Activated CD8-positive, alpha-beta memory T cell treated with anti-CD3 and anti-CD28 coated beads for 48 hours (primary cell): Measurements from ENCODE around the gene C1QTNF2.
"Not testable (repeated sequence)": the region's sequence is repeated elsewhere in the genome, so short reads cannot be mapped to it uniquely, and the experiment has no call there.

Experiments
- DNase-seq, 3 experiments: peaks; one replicate each; pipeline ENCODE4 v3.0.0-alpha.2; 2020; ENCODE audit warnings: low read depth in 2 of 3, low spot score in 2 of 3

The C1QTNF2 gene

GRCh38 chr5:160342413-160342941, 27.9 kb downstream of the C1QTNF2 start:
- no peak for DNase-seq

- DNase-seq, result no peak
These were observed 29.0 kb downstream of the C1QTNF2 start for GRCh38 chr5:160341309-160341870.

DNA sequence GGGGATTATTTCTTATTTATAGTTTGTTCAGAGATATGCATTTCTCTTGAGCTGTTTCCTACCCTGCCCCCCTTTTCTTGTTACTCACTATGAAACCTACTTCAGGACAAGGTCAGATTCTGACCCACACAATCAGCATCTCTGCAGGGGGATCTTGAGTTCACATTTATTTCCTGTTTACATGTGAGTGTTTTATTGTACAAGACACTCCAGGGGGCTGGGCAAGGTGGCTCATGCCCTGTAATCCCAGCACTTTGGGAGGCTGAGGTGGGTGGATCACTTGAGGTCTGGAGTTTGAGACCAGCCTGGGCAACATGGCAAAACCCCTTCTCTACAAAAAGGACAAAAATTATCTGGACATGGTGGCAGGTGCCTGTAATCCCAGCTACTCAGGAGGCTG, 29.9 kb downstream of the C1QTNF2 start:
- not testable (repeated sequence) for DNase-seq

- no peak for DNase-seq
These were observed 30.9 kb downstream of the C1QTNF2 start for GRCh38 chr5:160339406-160340130.

GRCh38 chr5:160334716-160335115, 35.7 kb downstream of the C1QTNF2 start:
- not testable (repeated sequence) for DNase-seq

DNA sequence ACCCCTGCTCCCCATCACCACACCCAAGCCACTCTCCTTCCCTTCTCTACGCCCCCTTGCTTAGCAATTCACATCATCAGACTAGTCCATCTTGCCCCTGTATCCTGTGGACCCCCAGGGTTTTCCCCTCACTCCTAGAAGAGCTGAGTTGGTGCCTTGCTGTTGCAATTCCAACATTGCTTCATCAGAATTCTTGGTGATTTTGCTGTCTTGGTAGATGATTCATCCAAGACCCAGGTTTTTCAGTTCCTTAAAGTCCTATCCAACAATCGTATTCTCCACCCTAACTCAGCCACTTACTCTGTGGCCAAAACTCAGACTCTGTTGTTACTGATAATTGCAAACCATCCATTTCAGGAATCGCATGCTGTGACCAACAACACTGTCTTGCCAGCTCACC, 36.7 kb downstream of the C1QTNF2 start:
- no peak for DNase-seq

GRCh38 chr5:160330212-160330611, 40.2 kb downstream of the C1QTNF2 start:
- no peak for DNase-seq

- DNase-seq, result no peak
These were observed 42.6 kb downstream of the C1QTNF2 start for GRCh38 chr5:160327818-160328217.

DNA sequence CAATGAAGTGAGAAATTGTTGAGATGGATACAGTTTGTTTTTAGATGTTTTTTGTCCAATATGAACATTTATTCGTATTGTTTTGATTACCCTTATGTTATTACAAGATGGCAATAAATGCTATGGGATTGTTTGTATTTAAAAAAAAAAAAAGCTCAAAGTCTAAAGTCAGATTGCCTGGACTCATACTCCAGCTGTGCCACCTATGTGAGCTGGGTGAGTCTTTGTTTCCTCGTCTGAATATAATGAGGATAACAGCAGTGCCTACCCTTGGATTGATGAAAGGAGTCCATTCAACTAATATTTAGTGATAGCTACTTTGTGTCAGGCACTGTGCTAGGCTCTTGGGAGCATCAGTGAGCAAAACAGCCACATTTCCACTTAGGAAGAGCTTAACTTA, 43.4 kb downstream of the C1QTNF2 start:
- no peak for DNase-seq

DNA sequence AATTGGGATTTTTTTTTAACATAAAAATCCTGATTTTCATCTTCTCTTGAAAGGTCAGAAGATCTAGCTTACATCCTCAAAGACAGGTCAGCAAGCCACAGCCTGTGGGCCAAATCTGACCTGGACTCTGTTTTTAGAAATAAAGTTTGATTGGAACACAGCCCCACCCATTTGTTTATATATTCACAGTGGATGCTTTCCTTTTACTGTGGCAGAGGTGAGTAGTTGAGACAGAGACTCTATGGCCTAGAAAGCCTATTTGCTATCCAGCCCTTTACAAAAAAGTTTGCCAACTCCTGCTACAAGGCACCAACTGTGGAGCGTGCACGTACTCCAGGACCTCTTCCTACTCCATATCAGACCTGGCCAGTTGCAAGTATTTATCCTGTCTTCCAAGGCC, 44.7 kb downstream of the C1QTNF2 start:
- DNase-seq, result no peak

DNA sequence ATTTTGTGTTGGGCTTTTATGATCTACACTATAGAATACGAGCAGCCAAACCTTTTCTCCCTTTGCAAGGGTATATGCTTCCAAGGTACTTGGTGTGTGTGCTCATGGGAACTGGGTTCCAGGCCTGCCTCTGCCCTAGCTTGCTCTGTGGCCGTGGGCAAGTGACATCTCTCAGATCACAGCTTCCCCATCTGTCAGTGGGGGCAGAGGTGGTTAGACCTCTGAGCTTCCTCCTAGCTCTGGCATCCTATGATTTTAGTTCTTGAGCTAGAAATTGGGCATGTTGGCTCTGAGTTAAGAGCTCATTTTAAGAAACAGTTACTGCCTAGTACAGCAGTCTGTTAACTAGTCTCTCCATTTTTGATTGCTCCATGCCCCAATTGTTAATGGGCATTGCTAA, 45.5 kb downstream of the C1QTNF2 start:
- DNase-seq, result no peak

- DNase-seq, result no peak
These were observed 52.0 kb downstream of the C1QTNF2 start for GRCh38 chr5:160318409-160318808.

DNA sequence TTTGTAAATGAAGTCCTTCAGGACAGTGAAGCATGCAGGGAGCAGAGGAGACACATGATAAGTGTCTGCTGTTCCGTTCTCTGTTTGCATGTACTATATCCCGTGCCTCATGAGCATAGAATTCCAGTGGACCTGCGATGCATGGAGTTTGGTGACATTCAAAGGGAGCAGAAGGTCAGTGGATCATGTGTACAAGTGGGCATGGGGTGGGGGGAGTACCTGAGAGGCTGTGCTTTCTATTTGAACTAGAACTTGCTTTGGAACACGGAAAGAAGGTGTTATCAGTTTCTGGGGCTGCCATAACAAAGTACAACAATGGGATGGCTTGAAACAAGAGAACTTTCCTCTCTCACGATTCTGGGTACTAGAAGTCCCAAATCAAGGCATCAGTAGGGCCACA, 53.0 kb downstream of the C1QTNF2 start:
- DNase-seq, result no peak

- no peak for DNase-seq
These were observed 54.5 kb downstream of the C1QTNF2 start for GRCh38 chr5:160315968-160316367.

- DNase-seq, result no peak
These were observed 57.3 kb downstream of the C1QTNF2 start for GRCh38 chr5:160312960-160313727.

- DNase-seq, result peak in 1 of 3 experiments; percentile 8
These were observed 58.1 kb downstream of the C1QTNF2 start, which contains the start of gene CCNJL for GRCh38 chr5:160312134-160312959. Gene CCNJL (minus strand): TSS chr5:160312564. CDS start chr5:160311923, 641 bp downstream.

GRCh38 chr5:160311491-160312133, 58.8 kb downstream of the C1QTNF2 start:
- no peak for DNase-seq

- DNase-seq, result no peak
These were observed 59.7 kb downstream of the C1QTNF2 start for GRCh38 chr5:160310552-160311295.

GRCh38 chr5:160310140-160310539, 60.3 kb downstream of the C1QTNF2 start:
- DNase-seq, result no peak

DNA sequence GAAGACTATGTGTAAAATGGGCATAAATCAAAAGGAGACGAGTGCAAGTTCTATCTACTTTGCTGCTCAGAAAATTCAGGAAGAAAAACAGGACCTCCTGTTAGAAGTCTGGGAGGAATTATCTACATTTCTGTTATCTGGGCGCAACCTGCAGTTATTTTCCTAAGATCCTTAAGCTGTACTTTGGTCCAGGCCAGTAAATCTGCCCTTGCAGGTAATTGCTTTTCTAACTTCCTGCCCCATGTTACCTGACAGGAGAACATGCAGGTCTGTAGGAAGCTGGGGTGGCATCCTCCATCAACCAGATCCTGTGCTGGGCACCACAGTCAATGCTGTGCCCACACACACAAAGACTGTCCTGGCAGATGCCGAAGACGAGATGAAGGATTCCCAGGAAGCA, 63.7 kb downstream of the C1QTNF2 start:
- DNase-seq, result no peak
